ENCODE measurements around the gene TMX2. TPM values are rescaled to one million over a fixed set of nuclear protein-coding genes. Genes with fewer than 3 reads are reported as not detected.
"Not testable (repeated sequence)": the region's sequence is repeated elsewhere in the genome, so short reads cannot be mapped to it uniquely, and the experiment has no call there.

The TMX2 gene, protein sequence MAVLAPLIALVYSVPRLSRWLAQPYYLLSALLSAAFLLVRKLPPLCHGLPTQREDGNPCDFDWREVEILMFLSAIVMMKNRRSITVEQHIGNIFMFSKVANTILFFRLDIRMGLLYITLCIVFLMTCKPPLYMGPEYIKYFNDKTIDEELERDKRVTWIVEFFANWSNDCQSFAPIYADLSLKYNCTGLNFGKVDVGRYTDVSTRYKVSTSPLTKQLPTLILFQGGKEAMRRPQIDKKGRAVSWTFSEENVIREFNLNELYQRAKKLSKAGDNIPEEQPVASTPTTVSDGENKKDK
- 10 to 100 TPM; 58.2 to 77.4 TPM for total RNA-seq

- ATAC-seq (peak; percentile 92), DNase-seq (peak; percentile 95)
- Mint-ChIP-seq H3K36me3 (peaks cover 12% of the 10 kb centered on the region), H3K4me1 (peaks cover 57% of the 10 kb centered on the region), H3K27ac (peak within 1 kb of the TSS; percentile 91), H3K4me3 (peak within 1 kb of the TSS; percentile 99), H3K27me3 (no peaks in the 10 kb centered on the region), H3K9me3 (ENCODE audit: low read depth) (no peaks in the 10 kb centered on the region)
- CTCF ChIA-PET, result interaction anchor here (1.0 to 2.4 kb wide), 9 partner anchors 11 to 255 kb away, joined by 3 to 17 read pairs (median 5); partner anchors contain the start of gene SELENOH
Measured at GRCh38 chr11:57712256-57713150, at the start of gene TMX2. Gene TMX2, plus strand, starts transcription at chr11:57712593. Its CDS starts 26 bp downstream, at chr11:57712619.

DNA sequence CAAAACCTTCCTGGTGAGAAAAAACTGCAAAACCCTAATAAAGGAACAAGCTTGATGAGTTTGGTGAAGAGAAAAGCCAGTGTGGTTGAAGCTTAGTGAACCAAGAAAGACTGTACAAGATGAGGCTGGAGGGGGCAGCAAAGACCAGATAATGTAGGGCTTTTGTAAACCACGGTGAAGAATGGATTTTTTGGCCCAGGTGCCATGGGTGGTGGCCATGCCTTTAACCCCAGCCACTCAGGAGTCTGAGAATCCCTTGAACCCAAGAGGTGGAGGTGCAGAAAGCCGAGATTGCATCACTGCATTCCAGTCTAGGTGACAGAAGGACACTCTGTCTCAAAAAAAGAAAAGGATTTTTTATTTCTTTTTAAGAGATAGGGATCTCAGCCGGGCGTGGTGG, 49.5 kb upstream of the TMX2 start:
- Mint-ChIP-seq H3K36me3 (peaks cover 19% of the 10 kb centered on the region), H3K4me3 (no peak overlapping the region), H3K9me3 (ENCODE audit: low read depth) (no peaks in the 10 kb centered on the region), H3K27me3 (no peaks in the 10 kb centered on the region), H3K4me1 (peaks cover 29% of the 10 kb centered on the region), H3K27ac (no peak overlapping the region)
- ATAC-seq (no peak), DNase-seq (no peak)
- CTCF ChIA-PET, result interaction anchor here (1.4 kb wide), 1 partner anchor 138 kb away, joined by 5 read pairs; no protein-coding TSS in a partner anchor

DNA sequence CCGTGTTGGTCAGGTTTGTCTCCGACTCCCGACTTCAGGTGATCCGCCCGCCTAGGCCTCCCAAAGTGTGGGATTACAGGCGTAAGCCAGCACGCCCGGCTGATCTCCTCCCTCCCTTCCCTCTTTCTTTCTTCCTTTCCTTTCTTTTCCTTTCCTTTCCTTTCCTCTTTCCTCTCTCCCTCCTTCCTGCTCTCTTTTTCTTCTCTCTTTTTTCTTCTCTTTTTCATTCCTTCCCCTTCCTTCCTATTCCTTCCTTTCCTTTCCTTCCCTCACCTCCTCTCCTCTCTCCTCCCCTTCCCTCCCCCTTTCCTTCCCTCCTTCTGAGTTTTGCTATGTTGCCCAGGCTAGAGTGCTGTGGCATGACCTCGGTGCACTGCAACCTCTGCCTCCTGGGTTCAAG, 48.4 kb upstream of the TMX2 start:
- CTCF ChIA-PET, result interaction anchor here (1.5 kb wide), 1 partner anchor 171 kb away, joined by 4 read pairs; no protein-coding TSS in a partner anchor
- DNase-seq (no peak), ATAC-seq (no peak)
- H3K4me3 Mint-ChIP-seq, result no peak overlapping the region
- H3K27ac Mint-ChIP-seq, result no peak overlapping the region
- no peaks in the 10 kb centered on the region for H3K9me3 Mint-ChIP-seq (ENCODE audit: low read depth)
- H3K4me1 Mint-ChIP-seq, result peaks cover 26% of the 10 kb centered on the region
- peaks cover 21% of the 10 kb centered on the region for H3K36me3 Mint-ChIP-seq
- H3K27me3 Mint-ChIP-seq, result no peaks in the 10 kb centered on the region

GRCh38 chr11:57667117-57667735, 45.2 kb upstream of the TMX2 start:
- Mint-ChIP-seq H3K9me3 (ENCODE audit: low read depth) (no peaks in the 10 kb centered on the region), H3K4me3 (peak overlapping the region; percentile 95), H3K4me1 (peaks cover 44% of the 10 kb centered on the region), H3K27me3 (no peaks in the 10 kb centered on the region), H3K27ac (peak overlapping the region; percentile 97), H3K36me3 (peaks cover 16% of the 10 kb centered on the region)
- DNase-seq (peak; percentile 98), ATAC-seq (peak; percentile 77)
- CTCF ChIA-PET, result interaction anchor here (0.6 to 3.7 kb wide), 9 partner anchors 11 to 342 kb away, joined by 3 to 18 read pairs (median 3); partner anchors contain the start of genes TNKS1BP1 and UBE2L6

DNA sequence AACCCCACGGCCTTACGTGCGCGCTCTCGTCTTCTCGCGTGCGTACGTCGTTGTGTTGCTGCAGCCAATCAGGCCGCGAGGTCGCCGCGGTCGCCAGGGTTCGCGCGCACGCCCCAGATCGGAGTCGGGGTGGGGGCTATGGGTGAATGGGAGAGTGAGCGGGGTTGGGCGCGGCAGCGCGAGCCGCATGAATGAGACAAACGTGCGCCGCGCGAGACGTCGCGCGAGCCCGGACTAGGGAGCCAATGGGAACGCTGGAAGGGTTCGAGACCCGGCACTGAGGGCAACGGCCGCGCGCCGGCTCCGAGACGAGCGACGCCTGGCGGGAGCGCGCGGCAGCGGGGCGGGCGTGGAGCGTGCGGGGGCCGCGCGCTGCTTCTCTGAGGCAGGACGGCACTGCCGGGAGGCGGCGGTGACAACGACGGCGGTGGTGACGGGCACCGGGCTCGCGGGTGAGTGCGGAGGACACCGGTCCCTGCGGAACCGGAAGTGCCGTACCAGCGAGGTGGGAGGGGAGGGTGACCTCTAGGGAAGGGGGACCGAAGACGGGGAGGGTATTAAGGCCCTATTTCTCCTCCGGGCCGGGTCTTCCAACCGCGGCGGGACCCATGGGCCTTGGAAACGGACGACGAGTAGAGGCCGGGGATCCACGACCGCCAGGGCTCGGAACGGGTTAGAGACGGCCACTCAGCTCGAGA, 44.5 kb upstream of the TMX2 start, which contains the start of gene ZDHHC5:
TSS of gene ZDHHC5 (plus strand) at position 379 of the 698 bp plus-strand sequence. CDS start 4,977 bp downstream, outside the sequence.
- H3K4me3 Mint-ChIP-seq, result peak within 1 kb of the TSS; percentile 95

GRCh38 chr11:57668434-57668782, 44.0 kb upstream of the TMX2 start:
- peak; percentile 5 for ATAC-seq
- CTCF ChIA-PET, result interaction anchor here (0.5 to 3.7 kb wide), 4 partner anchors 8 to 133 kb away, joined by 3 to 18 read pairs (median 8); partner anchors contain the start of genes CLP1 and UBE2L6
- Mint-ChIP-seq H3K27me3 (no peaks in the 10 kb centered on the region), H3K9me3 (ENCODE audit: low read depth) (no peaks in the 10 kb centered on the region), H3K36me3 (peaks cover 27% of the 10 kb centered on the region), H3K4me3 (peak overlapping the region; percentile 95), H3K27ac (peak overlapping the region; percentile 97), H3K4me1 (peaks cover 52% of the 10 kb centered on the region)
- DNase-seq, result peak; percentile 69

More for the DNA sequence above, 44.5 kb upstream of the TMX2 start, which contains the start of gene ZDHHC5:
- DNase-seq (peak; percentile 100), ATAC-seq (peak; percentile 89)
- peaks cover 47% of the 10 kb centered on the region for H3K4me1 Mint-ChIP-seq
- peaks cover 22% of the 10 kb centered on the region for H3K36me3 Mint-ChIP-seq
- peak within 1 kb of the TSS; percentile 97 for H3K27ac Mint-ChIP-seq
- CTCF ChIA-PET, result interaction anchor here (0.5 to 3.7 kb wide), 8 partner anchors 9 to 174 kb away, joined by 3 to 18 read pairs (median 3); partner anchors contain the start of genes CLP1 and UBE2L6
- no peaks in the 10 kb centered on the region for H3K27me3 Mint-ChIP-seq
- no peaks in the 10 kb centered on the region for H3K9me3 Mint-ChIP-seq (ENCODE audit: low read depth)

DNA sequence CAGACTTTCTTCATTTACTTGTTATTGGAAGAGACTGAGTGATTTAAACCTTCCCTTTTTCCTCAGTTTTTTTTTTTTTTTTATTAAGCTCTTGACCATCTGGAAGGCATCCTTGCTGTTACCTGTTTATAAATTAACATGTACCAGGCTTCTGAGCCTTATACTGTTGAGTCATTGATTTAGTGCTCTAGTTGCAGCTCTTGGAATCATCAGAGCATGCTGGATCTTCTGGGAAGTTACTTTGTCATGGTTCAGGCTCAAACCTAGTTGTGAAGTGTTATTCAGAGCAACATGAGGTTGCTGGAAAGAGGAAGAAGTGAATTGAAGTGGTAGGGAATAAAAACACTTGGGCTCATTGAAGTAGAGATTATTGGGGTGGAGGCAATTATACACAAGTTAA, 38.1 kb upstream of the TMX2 start:
- ATAC-seq, result no peak
- no peaks in the 10 kb centered on the region for H3K9me3 Mint-ChIP-seq (ENCODE audit: low read depth)
- H3K36me3 Mint-ChIP-seq, result peaks cover 58% of the 10 kb centered on the region
- H3K4me1 Mint-ChIP-seq, result peaks cover 75% of the 10 kb centered on the region
- CTCF ChIA-PET, result no interaction called here
- H3K4me3 Mint-ChIP-seq, result no peak overlapping the region
- H3K27ac Mint-ChIP-seq, result peak overlapping the region; percentile 13
- DNase-seq, result no peak
- no peaks in the 10 kb centered on the region for H3K27me3 Mint-ChIP-seq

- Mint-ChIP-seq H3K36me3 (peaks cover 62% of the 10 kb centered on the region), H3K27ac (peak overlapping the region; percentile 26), H3K27me3 (no peaks in the 10 kb centered on the region), H3K9me3 (ENCODE audit: low read depth) (no peaks in the 10 kb centered on the region), H3K4me1 (peaks cover 75% of the 10 kb centered on the region), H3K4me3 (no peak overlapping the region)
- ATAC-seq (no peak), DNase-seq (no peak)
- CTCF ChIA-PET, result interaction anchor here (1.1 kb wide), 1 partner anchor 36 kb away, joined by 5 read pairs; the partner anchor contains the start of genes MED19 and TMX2
Measured at GRCh38 chr11:57675176-57675941, 37.0 kb upstream of the TMX2 start.

- ATAC-seq, result no peak
- CTCF ChIA-PET, result no interaction called here
- DNase-seq, result no peak
- peaks cover 61% of the 10 kb centered on the region for H3K4me1 Mint-ChIP-seq
- H3K4me3 Mint-ChIP-seq, result no peak overlapping the region
- no peak overlapping the region for H3K27ac Mint-ChIP-seq
- peaks cover 53% of the 10 kb centered on the region for H3K36me3 Mint-ChIP-seq
- no peaks in the 10 kb centered on the region for H3K9me3 Mint-ChIP-seq (ENCODE audit: low read depth)
- H3K27me3 Mint-ChIP-seq, result no peaks in the 10 kb centered on the region
Measured at GRCh38 chr11:57679396-57679795, 33.0 kb upstream of the TMX2 start.

DNA sequence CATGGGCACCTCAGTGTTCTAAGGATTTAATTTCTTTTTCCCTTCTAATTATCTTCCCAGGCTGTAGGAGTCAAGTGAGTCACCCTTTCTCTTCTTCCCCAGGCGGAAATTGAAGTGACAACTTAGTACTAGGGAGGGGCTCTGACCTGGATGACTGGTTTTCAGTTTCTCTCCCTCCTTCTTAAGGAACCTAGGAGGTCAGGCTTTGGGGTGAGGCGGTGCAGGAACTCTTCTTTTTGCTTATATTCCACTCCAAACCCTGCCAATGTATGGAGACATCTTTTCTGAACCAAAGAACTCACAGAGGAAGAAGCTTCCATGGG, 31.9 kb upstream of the TMX2 start:
- H3K27me3 Mint-ChIP-seq, result no peaks in the 10 kb centered on the region
- H3K4me3 Mint-ChIP-seq, result no peak overlapping the region
- H3K27ac Mint-ChIP-seq, result peak overlapping the region; percentile 80
- H3K36me3 Mint-ChIP-seq, result peaks cover 57% of the 10 kb centered on the region
- CTCF ChIA-PET, result interaction anchor here (1.5 kb wide), 1 partner anchor 32 kb away, joined by 3 read pairs; the partner anchor contains the start of genes MED19 and TMX2
- ATAC-seq (peak; percentile 65), DNase-seq (no peak)
- H3K4me1 Mint-ChIP-seq, result peaks cover 51% of the 10 kb centered on the region
- no peaks in the 10 kb centered on the region for H3K9me3 Mint-ChIP-seq (ENCODE audit: low read depth)

DNA sequence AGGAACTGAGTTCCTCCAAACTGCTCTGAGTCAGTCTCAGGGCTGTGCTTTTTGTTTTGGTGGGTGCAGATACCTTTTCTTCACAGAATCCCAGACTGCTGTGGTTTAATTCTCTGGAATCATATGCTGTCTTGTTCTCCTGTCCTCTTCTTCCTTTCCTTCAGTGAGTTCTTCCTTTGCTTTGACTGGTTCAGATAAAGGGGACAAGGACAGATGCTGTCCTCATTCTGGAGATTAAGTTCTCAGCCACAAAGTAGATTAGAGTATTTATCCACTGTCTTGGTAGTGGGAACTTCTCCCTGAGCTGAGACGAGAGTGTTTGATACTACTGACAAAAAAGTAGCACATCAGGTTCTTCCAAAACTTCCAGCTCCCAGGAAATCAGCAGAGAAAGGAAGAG, 31.2 kb upstream of the TMX2 start:
- Mint-ChIP-seq H3K4me3 (no peak overlapping the region), H3K27ac (peak overlapping the region; percentile 21), H3K4me1 (peaks cover 44% of the 10 kb centered on the region), H3K36me3 (peaks cover 50% of the 10 kb centered on the region), H3K9me3 (ENCODE audit: low read depth) (no peaks in the 10 kb centered on the region), H3K27me3 (no peaks in the 10 kb centered on the region)
- CTCF ChIA-PET, result interaction anchor here (1.5 kb wide), 1 partner anchor 31 kb away, joined by 3 read pairs; the partner anchor contains the start of genes MED19 and TMX2
- no peak for ATAC-seq
- DNase-seq, result no peak

GRCh38 chr11:57690474-57690873, 21.9 kb upstream of the TMX2 start:
- H3K36me3 Mint-ChIP-seq, result peaks cover 45% of the 10 kb centered on the region
- not testable (repeated sequence) for ATAC-seq; H3K4me1 Mint-ChIP-seq; H3K27ac Mint-ChIP-seq; DNase-seq; H3K27me3 Mint-ChIP-seq; H3K9me3 Mint-ChIP-seq (ENCODE audit: low read depth); H3K4me3 Mint-ChIP-seq
- CTCF ChIA-PET, result interaction anchor here (0.6 kb wide), 1 partner anchor 21 kb away, joined by 3 read pairs; no protein-coding TSS in a partner anchor
